Measurements from ENCODE around the gene PRR16. TPM values are rescaled to one million over a fixed set of nuclear protein-coding genes. Genes with fewer than 3 reads are reported as not detected.

Gene PRR16
- total RNA-seq, 1 donor, result 22.1 TPM

GRCh38 chr5:120677481-120677880 is 213.4 kb downstream of the PRR16 start:
- no peak for DNase-seq (ENCODE audit: low read depth)
- no peak overlapping the region for H3K4me3 ChIP-seq (ENCODE audit: low read depth, low read length)
- TF ChIP-seq, protein P1, sequence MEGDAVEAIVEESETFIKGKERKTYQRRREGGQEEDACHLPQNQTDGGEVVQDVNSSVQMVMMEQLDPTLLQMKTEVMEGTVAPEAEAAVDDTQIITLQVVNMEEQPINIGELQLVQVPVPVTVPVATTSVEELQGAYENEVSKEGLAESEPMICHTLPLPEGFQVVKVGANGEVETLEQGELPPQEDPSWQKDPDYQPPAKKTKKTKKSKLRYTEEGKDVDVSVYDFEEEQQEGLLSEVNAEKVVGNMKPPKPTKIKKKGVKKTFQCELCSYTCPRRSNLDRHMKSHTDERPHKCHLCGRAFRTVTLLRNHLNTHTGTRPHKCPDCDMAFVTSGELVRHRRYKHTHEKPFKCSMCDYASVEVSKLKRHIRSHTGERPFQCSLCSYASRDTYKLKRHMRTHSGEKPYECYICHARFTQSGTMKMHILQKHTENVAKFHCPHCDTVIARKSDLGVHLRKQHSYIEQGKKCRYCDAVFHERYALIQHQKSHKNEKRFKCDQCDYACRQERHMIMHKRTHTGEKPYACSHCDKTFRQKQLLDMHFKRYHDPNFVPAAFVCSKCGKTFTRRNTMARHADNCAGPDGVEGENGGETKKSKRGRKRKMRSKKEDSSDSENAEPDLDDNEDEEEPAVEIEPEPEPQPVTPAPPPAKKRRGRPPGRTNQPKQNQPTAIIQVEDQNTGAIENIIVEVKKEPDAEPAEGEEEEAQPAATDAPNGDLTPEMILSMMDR (IDR thresholded peaks at IDR 0.05; ENCODE audit: insufficient read depth, low read length), result no peak

GRCh38 chr5:120678279-120678678 is 214.2 kb downstream of the PRR16 start:
- no peak overlapping the region for H3K4me3 ChIP-seq (ENCODE audit: low read depth, low read length)
- TF ChIP-seq, protein P1 (IDR thresholded peaks at IDR 0.05; ENCODE audit: insufficient read depth, low read length), result no peak
- DNase-seq (ENCODE audit: low read depth), result peak; percentile 43

DNA sequence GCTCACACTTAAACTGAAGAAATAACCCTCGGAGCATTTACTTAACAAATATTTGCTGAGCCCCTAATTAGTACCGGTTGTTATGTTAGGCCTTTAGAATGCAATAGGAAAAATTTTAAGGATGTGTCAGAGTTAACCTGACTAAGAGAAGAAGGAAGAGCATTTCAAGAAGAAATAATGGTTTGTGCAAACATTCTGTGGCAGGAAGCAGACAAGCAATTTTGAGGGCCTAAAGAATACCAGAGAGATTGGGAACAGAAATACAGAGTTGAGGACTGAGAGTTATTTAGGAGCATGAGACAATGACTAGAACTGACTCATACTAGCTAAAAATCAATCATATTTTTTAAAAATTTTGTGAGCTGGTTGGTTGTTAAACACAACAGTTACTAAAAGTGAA is 218.8 kb downstream of the PRR16 start:
- TF ChIP-seq, protein P1 (IDR thresholded peaks at IDR 0.05; ENCODE audit: insufficient read depth, low read length), result no peak
- H3K4me3 ChIP-seq (ENCODE audit: low read depth, low read length), result no peak overlapping the region
- DNase-seq (ENCODE audit: low read depth), result peak; percentile 31

- H3K4me3 ChIP-seq (ENCODE audit: low read depth, low read length), result no peak overlapping the region
- peak; percentile 33 for DNase-seq (ENCODE audit: low read depth)
- TF ChIP-seq, protein P1 (IDR thresholded peaks at IDR 0.05; ENCODE audit: insufficient read depth, low read length), result no peak
Observed at GRCh38 chr5:120683580-120683979, 219.5 kb downstream of the PRR16 start.

GRCh38 chr5:120684213-120684612 is 220.1 kb downstream of the PRR16 start:
- TF ChIP-seq, protein P1 (IDR thresholded peaks at IDR 0.05; ENCODE audit: insufficient read depth, low read length), result peak; percentile 12
- peak; percentile 64 for DNase-seq (ENCODE audit: low read depth)

DNA sequence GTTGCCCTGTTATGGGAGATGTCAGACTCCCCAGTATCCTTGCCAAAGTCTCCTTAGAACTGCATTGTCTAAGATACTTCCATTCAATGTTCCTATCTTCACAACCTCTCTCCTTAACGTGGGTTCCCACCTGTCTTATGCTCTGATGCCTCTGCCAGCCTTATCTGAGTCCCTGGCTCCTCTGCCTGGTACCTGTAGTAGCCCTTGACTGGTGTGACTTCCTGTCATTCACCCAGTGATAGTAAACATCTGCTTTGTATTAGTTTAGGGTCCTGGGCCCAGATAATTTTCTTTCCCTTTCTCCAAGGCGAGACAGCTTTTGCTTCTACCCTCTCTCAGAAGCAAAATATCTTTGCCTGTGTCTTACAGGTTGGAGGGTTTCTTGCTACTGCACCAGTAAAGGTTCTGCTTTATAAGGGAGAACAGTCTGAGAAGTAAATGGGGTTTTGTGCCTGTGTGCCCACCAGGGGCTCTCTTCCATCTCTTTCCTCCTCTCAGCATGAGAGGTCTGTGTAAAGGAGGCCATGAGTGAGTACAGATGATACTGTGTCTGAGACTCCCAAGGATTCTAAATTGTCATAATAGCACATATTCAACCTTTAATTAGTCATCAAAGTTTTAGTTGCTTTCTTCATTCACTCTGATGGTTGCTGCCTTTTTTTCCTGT is 220.8 kb downstream of the PRR16 start:
- H3K4me3 ChIP-seq (ENCODE audit: low read depth, low read length), result no peak overlapping the region
- peak; percentile 18 for DNase-seq (ENCODE audit: low read depth)
- TF ChIP-seq, protein P1 (IDR thresholded peaks at IDR 0.05; ENCODE audit: insufficient read depth, low read length), result peak; percentile 29

More at GRCh38 chr5:120684213-120684612, 220.1 kb downstream of the PRR16 start:
- H3K4me3 ChIP-seq (ENCODE audit: low read depth, low read length), result no peak overlapping the region
